A549 (cell line): ENCODE measurements around the gene ARHGAP44. TPM values are rescaled to one million over a fixed set of nuclear protein-coding genes. Genes with fewer than 3 reads are reported as not detected.

ENCODE experiments used
- ATAC-seq, 2 experiments: fragments of 200-7000 bp in 1 of 2; fragments of >200 bp in 1 of 2; cut with Nextera tagmentation in 1 of 2; cut with Tn5 transposase in 1 of 2; 3 replicates each; pipeline versions ENCODE4 v1.8.0 to v1.9.1; 2018 to 2020; ENCODE audit warnings: mild to moderate bottlenecking in 1 of 2, moderate library complexity in 1 of 2
- CTCF ChIA-PET: fragments of 300-600 bp; sonication (Branson Sonifier 250); formaldehyde crosslinking; extraction: SDS; loops from one replicate; lab custom pipeline; 2021; ENCODE audit warnings: antibody characterized with exemption, inconsistent platforms; lab: Yijun Ruan, JAX
- POLR2A ChIA-PET: fragments of 350-600 bp; formaldehyde crosslinking; extraction: SDS; loops from one replicate; lab custom pipeline; 2021; ENCODE audit warnings: antibody characterized with exemption, inconsistent platforms; lab: Yijun Ruan, JAX
- DNase-seq, 2 experiments: peaks; one replicate each; pipeline versions ENCODE4 v3.0.0 to v3.0.0-alpha.2; 2011 to 2016; ENCODE audit warnings: low read depth in 1 of 2, low spot score in 1 of 2
- FAIRE-seq: peaks from 2 replicates; lab custom pipeline; 2011; peaks lifted over from hg19 to GRCh38; lab: Jason Lieb, UNC
- H3K27ac ChIP-seq, 2 experiments: fragments of >200 bp; sonication (Bioruptor Twin); formaldehyde crosslinking; 3 replicates each; pipeline ENCODE4 v1.5.1; 2016 to 2017
- H3K4me1 ChIP-seq: fragments of >200 bp; sonication (Bioruptor Twin); formaldehyde crosslinking; 3 replicates; pipeline ENCODE4 v1.6.1; 2016
- H3K4me2 ChIP-seq: fragments of >200 bp; sonication (Bioruptor Twin); formaldehyde crosslinking; 3 replicates; pipeline ENCODE4 v1.6.1; 2016
- H3K4me3 ChIP-seq: fragments of >200 bp; sonication (Bioruptor Twin); formaldehyde crosslinking; 3 replicates; pipeline ENCODE4 v1.5.1; 2016
- H3K9me3 ChIP-seq: fragments of >200 bp; sonication (Bioruptor Twin); formaldehyde crosslinking; 3 replicates; pipeline ENCODE4 v1.6.1; 2016
- CEBPB ChIP-seq, 2 experiments: fragments of >200 bp in 1 of 2; sonication (Bioruptor Twin) in 1 of 2; formaldehyde crosslinking in 1 of 2; IDR thresholded peaks; 2 replicates each; pipeline ENCODE4 v1.6.1; 2012 to 2016
- CHD2 ChIP-seq: fragments of 150-350 bp; IDR thresholded peaks from 2 replicates; pipeline ENCODE4 v1.6.1; 2014; ENCODE audit warnings: low read length; ENCODE audit not compliant: partially characterized antibody
- CHD4 ChIP-seq: fragments of 200-600 bp; sonication (generic); IDR thresholded peaks from 2 replicates; pipeline ENCODE4 v1.6.1; 2016; ENCODE audit warnings: antibody characterized with exemption, mild to moderate bottlenecking, borderline replicate concordance
- CTCF ChIP-seq: fragments of >200 bp; sonication (Bioruptor Twin); formaldehyde crosslinking; IDR thresholded peaks from 3 replicates; pipeline ENCODE4 v1.5.1; 2016
- EHF ChIP-seq: fragments of 250-450 bp; sonication (Bioruptor Pico); IDR thresholded peaks from 2 replicates; pipeline ENCODE4 v1.5.0; 2020; ENCODE audit warnings: mild to moderate bottlenecking
- FOSB ChIP-seq: fragments of 250-450 bp; sonication (Bioruptor Pico); IDR thresholded peaks from 2 replicates; pipeline ENCODE4 v1.5.0; 2020; ENCODE audit warnings: mild to moderate bottlenecking, moderate library complexity
- FOSL2 ChIP-seq, 2 experiments: fragments of 450-650 bp in 1 of 2; fragments of >200 bp in 1 of 2; sonication (Bioruptor Twin) in 1 of 2; formaldehyde crosslinking; IDR thresholded peaks; 2 replicates each; pipeline versions ENCODE4 v1.5.0 to v1.6.1; 2016 to 2020; ENCODE audit warnings: mild to moderate bottlenecking in 1 of 2, moderate library complexity in 1 of 2
- FOXS1 ChIP-seq: fragments of 250-450 bp; sonication (Bioruptor Pico); IDR thresholded peaks from 2 replicates; pipeline ENCODE4 v1.5.0; 2020; ENCODE audit warnings: mild to moderate bottlenecking, moderate library complexity
- GATA3 ChIP-seq: IDR thresholded peaks from 2 replicates; pipeline ENCODE4 v1.6.1; 2012; ENCODE audit warnings: borderline replicate concordance
- HDAC2 ChIP-seq: fragments of 200-600 bp; sonication (generic); IDR thresholded peaks from 2 replicates; pipeline ENCODE4 v1.6.1; 2016
- KDM1A ChIP-seq: fragments of 200-600 bp; sonication (generic); IDR thresholded peaks from 2 replicates; pipeline ENCODE4 v1.6.1; 2016; ENCODE audit warnings: low read depth, mild to moderate bottlenecking
- MAFK ChIP-seq: fragments of 450-650 bp; IDR thresholded peaks from 2 replicates; pipeline ENCODE4 v1.6.1; 2014; ENCODE audit not compliant: partially characterized antibody
- MAX ChIP-seq: IDR thresholded peaks from 2 replicates; pipeline ENCODE4 v1.6.1; 2012
- MYC ChIP-seq: IDR thresholded peaks from 2 replicates; pipeline ENCODE4 v1.6.1; 2012; ENCODE audit warnings: mild to moderate bottlenecking, inconsistent platforms, low read length, improper control_type of control experiment, borderline replicate concordance
- NFE2L2 ChIP-seq: fragments of 150-350 bp; conservative IDR thresholded peaks from 2 replicates; pipeline ENCODE4 v1.6.1; 2014; ENCODE audit warnings: low read length
- NPAS2 ChIP-seq: fragments of 250-450 bp; sonication (Bioruptor Pico); IDR thresholded peaks from 2 replicates; pipeline ENCODE4 v1.8.0; 2022; ENCODE audit warnings: mild to moderate bottlenecking, moderate library complexity, borderline replicate concordance
- POLR2A ChIP-seq: IDR thresholded peaks from 2 replicates; pipeline ENCODE4 v1.6.1; 2012; ENCODE audit warnings: mild to moderate bottlenecking, low read length
- TFCP2L1 ChIP-seq: fragments of 250-450 bp; sonication (Bioruptor Pico); IDR thresholded peaks from 2 replicates; pipeline ENCODE4 v1.5.0; 2021; ENCODE audit warnings: mild to moderate bottlenecking
- USF2 ChIP-seq: fragments of 450-650 bp; IDR thresholded peaks from 2 replicates; pipeline ENCODE4 v1.6.1; 2014; ENCODE audit warnings: antibody characterized with exemption
- ZFP36 ChIP-seq: fragments of 450-650 bp; IDR thresholded peaks from 2 replicates; pipeline ENCODE4 v1.6.1; 2014; ENCODE audit warnings: borderline replicate concordance; ENCODE audit not compliant: partially characterized antibody
- WGBS: methylation state at CpG from one replicate; pipeline ENCODE4 v1.1.6; 2017; ENCODE audit errors: missing lambda C conversion rate; 5-methylcytosine and 5-hydroxymethylcytosine counted together
- polyA plus RNA-seq, 4 experiments: library from polyadenylated mRNA; depleted of rRNA in 3 of 4; stranded (reverse); fragments of >200 nt; fragmentation: RNase III in 1 of 4; extraction: RNeasy Plus Mini Kit Qiagen cat#74134 plus additional on column Dnase treatment in 1 of 4; gene quantifications; 2 replicates in 3 of 4; 3 replicates in 1 of 4; pipeline ENCODE4 v1.2.3, GENCODE V29; 2011 to 2017

Gene ARHGAP44
- polyA plus RNA-seq, 2 of the 4 experiments (the other 2 are of a cell fraction), result 4.1 to 4.2 TPM

- no peaks in the 10 kb centered on the region for H3K9me3 ChIP-seq
- H3K27ac ChIP-seq, result no peak overlapping the region
- H3K4me3 ChIP-seq, result no peak overlapping the region
- no peak overlapping the region for H3K4me2 ChIP-seq
- no peak for ATAC-seq
- no peak for FAIRE-seq
- ChIA-PET CTCF (interaction anchor here (1.0 to 1.3 kb wide), 2 partner anchors 16 to 20 kb away, joined by 3 read pairs; no protein-coding TSS in a partner anchor), POLR2A (no interaction called here)
- TF ChIP-seq FOSL2 (IDR thresholded peaks at IDR 0.05), result no peak
- TF ChIP-seq FOSL2 (CRISPR knock-in tag; IDR thresholded peaks at IDR 0.05), result no peak
- 74% methylated on average over 6 of the region's 6 CpGs for WGBS
- no peaks in the 10 kb centered on the region; the same call in 2 of the 3 replicates for H3K4me1 ChIP-seq
- DNase-seq, result no peak
Measured at GRCh38 chr17:12982224-12982623, 192.9 kb downstream of the ARHGAP44 start.

GRCh38 chr17:12983991-12984884 is 194.9 kb downstream of the ARHGAP44 start:
- H3K4me2 ChIP-seq, result no peak overlapping the region
- ChIA-PET CTCF (interaction anchor here (3.4 kb wide), 1 partner anchor 46 kb away, joined by 16 read pairs; no protein-coding TSS in a partner anchor), POLR2A (no interaction called here)
- no peaks in the 10 kb centered on the region for H3K4me1 ChIP-seq
- ATAC-seq (peak in 1 of 2 experiments; percentile 55; a peak in 3 of 6 replicates), DNase-seq (no peak), FAIRE-seq (no peak)
- H3K4me3 ChIP-seq, result no peak overlapping the region
- TF ChIP-seq FOXS1 (CRISPR knock-in tag) (no peak), HDAC2 (no peak), POLR2A (no peak), EHF (CRISPR knock-in tag) (no peak), KDM1A (no peak), MAFK (no peak), USF2 (no peak), CHD2 (no peak), NPAS2 (CRISPR knock-in tag) (no peak), MYC (no peak), FOSL2 (IDR thresholded peaks at IDR 0.05) (no peak), FOSL2 (CRISPR knock-in tag; IDR thresholded peaks at IDR 0.05) (no peak), CTCF (no peak), CEBPB (IDR thresholded peaks at IDR 0.05) (no peak), GATA3 (no peak), TFCP2L1 (CRISPR knock-in tag) (no peak), MAX (no peak), ZFP36 (no peak), FOSB (CRISPR knock-in tag) (no peak), CHD4 (no peak), NFE2L2 (no peak)
- no peak overlapping the region for H3K27ac ChIP-seq
- H3K9me3 ChIP-seq, result no peaks in the 10 kb centered on the region
- WGBS, result 77% methylated on average over 19 of the region's 21 CpGs
